ENCODE data around the gene LRRTM4. TPM values are rescaled to one million over a fixed set of nuclear protein-coding genes. Genes with fewer than 3 reads are reported as not detected.
A peak's percentile ranks its signal among the peaks of the same experiment; 100 is the strongest.

Gene LRRTM4
- total RNA-seq, 4 donors from 2014 or later: 0.09 to 1.1 (median 0.61) TPM

DNA sequence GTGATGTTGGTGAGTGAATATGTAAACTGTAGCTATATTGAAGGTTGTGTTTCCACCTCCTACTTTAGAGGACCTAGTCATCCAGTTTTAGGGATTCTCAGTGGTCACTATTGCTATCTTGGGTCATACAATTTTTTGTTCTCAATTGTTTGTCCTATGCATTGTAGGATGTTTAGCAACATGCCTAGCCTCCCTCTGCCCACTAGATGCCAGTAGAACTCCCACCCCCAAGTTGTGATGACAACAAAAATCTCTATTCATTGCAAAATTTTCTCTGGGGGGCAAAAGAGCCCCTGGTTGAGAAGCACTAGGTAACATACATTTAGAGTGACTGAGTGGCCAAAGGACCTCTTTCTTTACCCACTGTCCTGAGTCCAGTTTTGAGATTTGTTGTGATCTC is 87.3 kb downstream of the LRRTM4 start:
- H3K4me1 ChIP-seq: no peaks in the 10 kb centered on the region
- ATAC-seq (no peak), DNase-seq (no peak)
- no peaks in the 10 kb centered on the region for H3K36me3 ChIP-seq
- no peak overlapping the region for H3K27ac ChIP-seq
- H3K27me3 ChIP-seq: no peaks in the 10 kb centered on the region
- no peak overlapping the region for H3K4me3 ChIP-seq
- TF ChIP-seq POLR2A (IDR thresholded peaks at IDR 0.05): no peak
- TF ChIP-seq, protein P1, sequence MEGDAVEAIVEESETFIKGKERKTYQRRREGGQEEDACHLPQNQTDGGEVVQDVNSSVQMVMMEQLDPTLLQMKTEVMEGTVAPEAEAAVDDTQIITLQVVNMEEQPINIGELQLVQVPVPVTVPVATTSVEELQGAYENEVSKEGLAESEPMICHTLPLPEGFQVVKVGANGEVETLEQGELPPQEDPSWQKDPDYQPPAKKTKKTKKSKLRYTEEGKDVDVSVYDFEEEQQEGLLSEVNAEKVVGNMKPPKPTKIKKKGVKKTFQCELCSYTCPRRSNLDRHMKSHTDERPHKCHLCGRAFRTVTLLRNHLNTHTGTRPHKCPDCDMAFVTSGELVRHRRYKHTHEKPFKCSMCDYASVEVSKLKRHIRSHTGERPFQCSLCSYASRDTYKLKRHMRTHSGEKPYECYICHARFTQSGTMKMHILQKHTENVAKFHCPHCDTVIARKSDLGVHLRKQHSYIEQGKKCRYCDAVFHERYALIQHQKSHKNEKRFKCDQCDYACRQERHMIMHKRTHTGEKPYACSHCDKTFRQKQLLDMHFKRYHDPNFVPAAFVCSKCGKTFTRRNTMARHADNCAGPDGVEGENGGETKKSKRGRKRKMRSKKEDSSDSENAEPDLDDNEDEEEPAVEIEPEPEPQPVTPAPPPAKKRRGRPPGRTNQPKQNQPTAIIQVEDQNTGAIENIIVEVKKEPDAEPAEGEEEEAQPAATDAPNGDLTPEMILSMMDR (IDR thresholded peaks at IDR 0.05 in 4 of 5, conservative IDR thresholded peaks at IDR 0.05 in 1 of 5): no peak
- intact Hi-C loops (cut with DNase I; ENCODE audit: low total_unique reads) (no loop called here), in situ Hi-C loops (cut with MboI; ENCODE audit: low sequenced_read_pairs in 4 of 4) (no loop called here)
- no peaks in the 10 kb centered on the region for H3K9me3 ChIP-seq

DNA sequence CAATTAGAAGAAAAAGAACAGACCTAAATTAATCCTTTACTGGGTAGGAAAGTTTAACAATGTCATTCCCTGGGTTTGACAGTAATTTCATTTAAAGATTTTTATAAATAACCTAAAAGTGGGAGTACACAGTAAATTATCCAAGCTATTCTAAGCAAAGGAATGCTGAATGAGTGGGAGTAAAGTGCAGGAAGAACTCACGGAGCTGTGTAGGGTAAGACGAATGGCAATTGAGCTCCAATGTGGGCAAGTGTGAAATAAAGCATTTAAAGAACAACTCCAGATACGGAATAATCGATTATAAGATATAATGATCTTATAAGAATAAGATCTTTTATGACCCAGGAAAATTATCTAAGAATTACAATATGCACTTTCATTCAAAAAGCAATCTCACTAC is 93.2 kb downstream of the LRRTM4 start:
- TF ChIP-seq, protein P1 (IDR thresholded peaks at IDR 0.05 in 4 of 5, conservative IDR thresholded peaks at IDR 0.05 in 1 of 5): no peak
- TF ChIP-seq POLR2A (IDR thresholded peaks at IDR 0.05): no peak
- no peaks in the 10 kb centered on the region for H3K9me3 ChIP-seq
- no peaks in the 10 kb centered on the region for H3K27me3 ChIP-seq
- in situ Hi-C loops (cut with MboI; ENCODE audit: low sequenced_read_pairs in 4 of 4) (no loop called here), intact Hi-C loops (cut with DNase I; ENCODE audit: low total_unique reads) (no loop called here)
- no peaks in the 10 kb centered on the region for H3K4me1 ChIP-seq
- no peaks in the 10 kb centered on the region for H3K36me3 ChIP-seq
- ATAC-seq (no peak), DNase-seq (no peak)
- no peak overlapping the region for H3K27ac ChIP-seq
- no peak overlapping the region for H3K4me3 ChIP-seq

- Histone ChIP-seq H3K4me1 (peaks cover 0 to 6% of the 10 kb centered on the region in 2 donors), H3K4me3 (no peak overlapping the region), H3K36me3 (no peaks in the 10 kb centered on the region), H3K27ac (no peak overlapping the region), H3K9me3 (no peaks in the 10 kb centered on the region), H3K27me3 (no peaks in the 10 kb centered on the region)
- in situ Hi-C loops (cut with MboI; ENCODE audit: low sequenced_read_pairs in 4 of 4): no loop called here
- DNase-seq (no peak), ATAC-seq (no peak)
- TF ChIP-seq POLR2A (IDR thresholded peaks at IDR 0.05): no peak
- TF ChIP-seq, protein P1 (IDR thresholded peaks at IDR 0.05 in 4 of 5, conservative IDR thresholded peaks at IDR 0.05 in 1 of 5): no peak
- intact Hi-C loops (cut with DNase I; ENCODE audit: low total_unique reads): no loop called here
These were observed 100.2 kb downstream of the LRRTM4 start for GRCh38 chr2:77421971-77422370.

- Histone ChIP-seq H3K4me1 (peaks cover 0 to 6% of the 10 kb centered on the region in 2 donors), H3K9me3 (no peaks in the 10 kb centered on the region), H3K27ac (peak overlapping the region in 3 of 4 donors; percentile 16 to 65 (median 54)), H3K27me3 (no peaks in the 10 kb centered on the region), H3K4me3 (no peak overlapping the region), H3K36me3 (no peaks in the 10 kb centered on the region)
- in situ Hi-C loops (cut with MboI; ENCODE audit: low sequenced_read_pairs in 4 of 4): no loop called here
- peak; percentile 75 to 97 for ATAC-seq
- no peak for DNase-seq
- TF ChIP-seq POLR2A (IDR thresholded peaks at IDR 0.05): no peak
- TF ChIP-seq, protein P1 (IDR thresholded peaks at IDR 0.05 in 4 of 5, conservative IDR thresholded peaks at IDR 0.05 in 1 of 5): no peak
- intact Hi-C loops (cut with DNase I; ENCODE audit: low total_unique reads): no loop called here
These were observed 103.6 kb downstream of the LRRTM4 start for GRCh38 chr2:77418537-77418936.

GRCh38 chr2:77404189-77404588 is 118.0 kb downstream of the LRRTM4 start:
- TF ChIP-seq POLR2A (IDR thresholded peaks at IDR 0.05): no peak
- TF ChIP-seq, protein P1 (IDR thresholded peaks at IDR 0.05 in 4 of 5, conservative IDR thresholded peaks at IDR 0.05 in 1 of 5): no peak
- Histone ChIP-seq H3K27me3 (no peaks in the 10 kb centered on the region), H3K27ac (no peak overlapping the region), H3K36me3 (no peaks in the 10 kb centered on the region), H3K4me1 (no peaks in the 10 kb centered on the region), H3K4me3 (no peak overlapping the region), H3K9me3 (no peaks in the 10 kb centered on the region)
- DNase-seq (no peak), ATAC-seq (no peak)
- intact Hi-C loops (cut with DNase I; ENCODE audit: low total_unique reads) (no loop called here), in situ Hi-C loops (cut with MboI; ENCODE audit: low sequenced_read_pairs in 4 of 4) (no loop called here)

Data from gastrocnemius medialis (tissue), 4 donors.